ENCODE results near the gene GK.

GRCh38 chrX:30668581-30668980, 15.4 kb downstream of the GK start:
- TF ChIP-seq, protein P1, sequence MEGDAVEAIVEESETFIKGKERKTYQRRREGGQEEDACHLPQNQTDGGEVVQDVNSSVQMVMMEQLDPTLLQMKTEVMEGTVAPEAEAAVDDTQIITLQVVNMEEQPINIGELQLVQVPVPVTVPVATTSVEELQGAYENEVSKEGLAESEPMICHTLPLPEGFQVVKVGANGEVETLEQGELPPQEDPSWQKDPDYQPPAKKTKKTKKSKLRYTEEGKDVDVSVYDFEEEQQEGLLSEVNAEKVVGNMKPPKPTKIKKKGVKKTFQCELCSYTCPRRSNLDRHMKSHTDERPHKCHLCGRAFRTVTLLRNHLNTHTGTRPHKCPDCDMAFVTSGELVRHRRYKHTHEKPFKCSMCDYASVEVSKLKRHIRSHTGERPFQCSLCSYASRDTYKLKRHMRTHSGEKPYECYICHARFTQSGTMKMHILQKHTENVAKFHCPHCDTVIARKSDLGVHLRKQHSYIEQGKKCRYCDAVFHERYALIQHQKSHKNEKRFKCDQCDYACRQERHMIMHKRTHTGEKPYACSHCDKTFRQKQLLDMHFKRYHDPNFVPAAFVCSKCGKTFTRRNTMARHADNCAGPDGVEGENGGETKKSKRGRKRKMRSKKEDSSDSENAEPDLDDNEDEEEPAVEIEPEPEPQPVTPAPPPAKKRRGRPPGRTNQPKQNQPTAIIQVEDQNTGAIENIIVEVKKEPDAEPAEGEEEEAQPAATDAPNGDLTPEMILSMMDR (IDR thresholded peaks at IDR 0.05), result no peak
- TF ChIP-seq RAD21 (conservative IDR thresholded peaks at IDR 0.05 in 1 of 2, IDR thresholded peaks at IDR 0.05 in 1 of 2) (no peak), EP300 (IDR thresholded peaks at IDR 0.05) (no peak)
